T-helper 2 cell (primary cell): ENCODE measurements around the gene CD2.
A peak's percentile ranks its signal among the peaks of the same experiment; 100 is the strongest.

Source experiments
- DNase-seq, 5 experiments: peaks; one replicate each; pipeline versions ENCODE4 v3.0.0 to v3.0.0-alpha.2; 2012 to 2022

CD2 gene

DNA sequence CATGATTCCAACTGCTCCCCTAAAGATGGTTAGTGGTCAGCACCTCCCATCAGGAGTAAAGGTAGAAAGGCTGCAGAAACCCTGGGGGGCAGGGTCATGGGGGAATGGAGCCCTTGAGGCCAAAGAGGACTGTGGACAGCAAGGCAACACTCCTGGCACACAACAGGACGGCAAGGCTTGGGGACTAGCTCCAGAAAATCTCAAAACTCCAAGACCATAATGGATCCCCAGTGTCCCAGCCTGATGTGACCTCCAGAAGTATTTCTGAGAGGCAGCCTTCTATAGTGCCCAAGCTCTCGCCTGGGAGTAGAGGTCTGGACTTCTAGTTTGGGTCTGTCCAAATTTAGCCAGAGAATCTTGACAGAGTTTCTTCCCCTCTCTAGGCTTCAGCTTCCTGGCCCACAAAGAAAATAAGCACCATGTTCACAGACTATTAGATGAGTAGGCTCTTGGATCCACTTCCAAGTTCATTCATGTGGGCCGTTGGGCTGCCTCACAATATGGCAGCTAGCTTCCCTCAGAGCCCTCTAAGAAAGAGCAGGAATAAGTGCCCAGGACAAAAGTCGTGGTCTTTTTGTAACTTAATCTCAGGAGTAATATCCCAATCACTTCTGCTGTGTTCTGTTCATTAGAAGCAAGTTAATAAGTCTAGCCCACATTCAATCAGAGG, 6.9 kb downstream of the CD2 start:
- no peak for DNase-seq

- no peak for DNase-seq
These were observed 8.1 kb downstream of the CD2 start for GRCh38 chr1:116762281-116762680.

- DNase-seq: no peak
These were observed 8.5 kb downstream of the CD2 start for GRCh38 chr1:116762781-116763115.

- DNase-seq: peak in 4 of 5 experiments; percentile 35 to 95 (median 55)
These were observed 9.0 kb downstream of the CD2 start for GRCh38 chr1:116763116-116763786.

DNA sequence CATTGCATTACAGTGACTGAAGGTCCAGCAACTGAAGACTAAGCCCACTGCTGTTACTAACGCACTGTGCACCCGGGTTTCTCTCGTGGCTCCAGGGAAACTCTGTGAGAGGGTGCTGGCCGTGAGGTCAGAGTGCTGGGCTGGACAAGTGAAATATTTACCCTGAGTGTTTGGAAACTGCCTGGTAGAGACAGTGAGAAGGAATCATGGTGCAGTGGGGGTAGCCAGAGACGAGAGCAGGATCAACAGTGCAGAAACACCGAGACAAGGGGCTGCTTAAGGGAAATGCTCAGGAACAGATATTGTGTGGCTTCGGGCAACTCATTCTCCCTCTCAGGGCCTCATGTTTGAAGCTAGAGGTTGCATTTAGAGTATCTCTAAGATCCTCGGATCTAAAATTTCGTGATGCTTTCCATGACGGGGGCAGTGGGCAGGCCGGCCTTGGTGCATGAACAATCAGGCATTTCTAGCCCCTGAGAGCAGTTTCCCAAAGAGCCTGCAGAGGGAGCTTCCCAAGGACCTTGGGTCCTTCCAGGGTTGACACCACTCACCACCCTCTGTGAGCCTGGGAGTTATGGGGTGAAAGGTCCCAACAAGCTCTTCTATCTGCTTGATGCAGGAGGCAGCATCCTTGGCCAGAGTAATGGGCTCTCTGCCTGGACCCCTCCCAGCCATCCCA, 9.7 kb downstream of the CD2 start:
- peak in 2 of 5 experiments; percentile 64 to 72 for DNase-seq

GRCh38 chr1:116764466-116764898, 10.3 kb downstream of the CD2 start:
- DNase-seq: peak in 3 of 5 experiments; percentile 55 to 92 (median 73)

DNA sequence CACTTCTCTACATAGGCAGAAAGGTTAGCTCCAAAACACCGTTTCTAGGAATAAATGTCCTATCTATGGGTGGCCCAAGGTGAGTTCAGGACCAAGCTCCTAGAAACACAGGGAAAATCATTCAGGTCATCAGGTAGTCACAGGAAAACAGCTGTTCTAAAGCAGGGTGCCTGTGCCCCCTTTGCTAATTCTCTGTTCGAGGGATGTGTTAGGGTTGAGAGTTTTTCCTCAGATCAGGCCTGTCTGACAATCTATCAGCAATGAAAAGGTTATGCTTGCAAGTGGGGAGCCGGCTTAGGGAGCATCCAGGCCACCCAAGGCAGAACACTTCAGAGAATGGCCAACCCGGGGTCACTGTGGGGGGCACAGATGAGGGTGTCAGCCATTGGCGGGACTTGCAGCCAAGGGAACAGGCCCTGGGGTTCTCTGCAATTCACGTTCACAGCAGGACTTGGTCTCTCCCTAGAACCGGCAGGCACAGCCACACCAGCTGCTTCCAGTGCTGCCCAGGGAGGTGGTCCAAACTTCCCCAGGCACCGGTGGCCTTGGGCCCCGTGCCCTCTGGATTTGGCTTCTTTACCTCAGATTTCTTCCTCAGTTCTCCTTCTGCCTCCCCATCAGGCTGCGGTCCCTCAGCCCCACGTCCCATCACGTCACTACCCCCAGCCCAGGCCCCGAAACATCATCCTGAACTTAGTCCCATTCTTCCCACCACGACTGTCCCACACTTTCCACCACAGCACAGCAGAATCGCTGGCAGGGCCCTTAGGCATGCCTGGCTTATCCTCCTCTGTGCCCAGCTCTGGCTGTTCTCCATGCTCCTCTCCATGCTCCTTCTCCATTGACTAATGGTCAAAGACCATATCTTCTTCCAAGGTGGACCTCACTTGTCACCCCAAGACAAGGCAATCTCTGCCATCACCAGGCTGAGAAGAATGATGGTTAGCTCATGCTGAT, 11.0 kb downstream of the CD2 start:
- no peak for DNase-seq

- DNase-seq: peak in 1 of 5 experiments; percentile 40
These were observed 11.7 kb downstream of the CD2 start for GRCh38 chr1:116765962-116766361.

- DNase-seq: peak in 2 of 5 experiments; percentile 42 to 91
These were observed 12.6 kb downstream of the CD2 start for GRCh38 chr1:116766616-116767469.

GRCh38 chr1:116767782-116768382, 13.7 kb downstream of the CD2 start:
- no peak for DNase-seq

DNA sequence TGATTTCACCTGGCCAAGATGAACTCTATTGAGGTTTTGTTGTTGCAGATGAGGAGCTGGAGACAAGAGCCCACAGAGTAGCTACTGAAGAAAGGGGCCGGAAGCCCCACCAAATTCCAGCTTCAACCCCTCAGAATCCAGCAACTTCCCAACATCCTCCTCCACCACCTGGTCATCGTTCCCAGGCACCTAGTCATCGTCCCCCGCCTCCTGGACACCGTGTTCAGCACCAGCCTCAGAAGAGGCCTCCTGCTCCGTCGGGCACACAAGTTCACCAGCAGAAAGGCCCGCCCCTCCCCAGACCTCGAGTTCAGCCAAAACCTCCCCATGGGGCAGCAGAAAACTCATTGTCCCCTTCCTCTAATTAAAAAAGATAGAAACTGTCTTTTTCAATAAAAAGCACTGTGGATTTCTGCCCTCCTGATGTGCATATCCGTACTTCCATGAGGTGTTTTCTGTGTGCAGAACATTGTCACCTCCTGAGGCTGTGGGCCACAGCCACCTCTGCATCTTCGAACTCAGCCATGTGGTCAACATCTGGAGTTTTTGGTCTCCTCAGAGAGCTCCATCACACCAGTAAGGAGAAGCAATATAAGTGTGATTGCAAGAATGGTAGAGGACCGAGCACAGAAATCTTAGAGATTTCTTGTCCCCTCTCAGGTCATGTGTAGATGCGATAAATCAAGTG, 14.3 kb downstream of the CD2 start:
- peak in 1 of 5 experiments; percentile 23 for DNase-seq

DNA sequence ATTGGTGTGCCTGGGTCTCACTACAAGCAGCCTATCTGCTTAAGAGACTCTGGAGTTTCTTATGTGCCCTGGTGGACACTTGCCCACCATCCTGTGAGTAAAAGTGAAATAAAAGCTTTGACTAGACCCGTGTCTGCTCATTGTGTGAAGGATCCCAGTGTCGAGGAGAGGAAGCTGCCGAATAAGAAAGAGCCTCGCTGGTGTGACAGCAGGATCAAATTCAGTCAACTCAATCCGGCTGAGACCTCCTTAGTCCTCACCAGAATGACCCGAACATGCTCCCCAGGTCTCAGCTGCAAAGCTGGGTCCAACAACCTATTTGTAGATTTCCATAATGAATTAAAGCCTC, 14.8 kb downstream of the CD2 start:
- peak in 1 of 5 experiments; percentile 86 for DNase-seq

DNA sequence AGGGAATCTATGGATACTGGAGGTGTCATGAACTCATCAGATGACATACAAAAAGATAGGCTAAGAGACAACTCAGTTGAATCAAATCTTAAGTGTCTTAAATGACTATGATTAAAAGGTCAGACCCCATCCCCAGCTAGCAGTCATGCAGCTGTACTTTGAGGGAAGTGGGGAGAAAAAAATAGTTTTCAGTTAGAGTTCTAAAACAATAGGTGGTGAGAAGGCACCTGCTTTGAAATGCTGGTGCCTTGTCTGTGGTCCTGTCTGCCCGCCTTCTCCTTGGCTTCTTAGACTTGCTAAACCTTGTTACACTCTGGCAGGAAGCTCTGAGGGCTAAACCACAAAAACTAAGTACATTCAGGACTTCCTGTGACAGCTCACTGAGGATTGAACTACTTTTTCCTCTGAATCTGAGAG, 15.3 kb downstream of the CD2 start:
- DNase-seq: peak in 4 of 5 experiments; percentile 59 to 98 (median 75)

DNA sequence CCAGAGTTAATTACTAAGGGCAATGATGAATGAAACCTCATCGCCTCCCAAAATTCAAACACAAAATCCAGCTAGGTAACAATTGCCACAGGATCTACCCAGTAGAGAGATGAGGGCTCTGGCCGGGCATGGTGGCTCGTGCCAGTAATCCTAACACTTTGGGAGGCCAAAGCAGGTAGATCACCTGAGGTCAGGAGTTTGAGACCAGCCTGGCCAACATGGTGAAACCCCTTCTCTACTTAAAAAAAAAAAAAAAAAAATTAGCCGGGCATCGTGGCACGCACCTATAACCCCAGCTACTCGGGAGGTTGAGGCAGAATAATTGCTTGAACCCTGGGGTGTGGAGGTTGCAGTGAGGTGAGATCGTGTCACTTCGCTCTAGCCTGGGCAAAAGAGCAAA, 15.8 kb downstream of the CD2 start:
- DNase-seq: peak in 1 of 5 experiments; percentile 40

GRCh38 chr1:116770625-116771024, 16.4 kb downstream of the CD2 start:
- peak in 1 of 5 experiments; percentile 60 for DNase-seq

GRCh38 chr1:116771997-116772647, 17.9 kb downstream of the CD2 start:
- DNase-seq: no peak

- DNase-seq: peak in 1 of 5 experiments; percentile 64
These were observed 18.4 kb downstream of the CD2 start for GRCh38 chr1:116772648-116773045.

- no peak for DNase-seq
These were observed 21.0 kb downstream of the CD2 start for GRCh38 chr1:116775116-116775752.
